PC-3 (cell line): ENCODE results near the gene E2F1. TPM values are rescaled to one million over a fixed set of nuclear protein-coding genes. Genes with fewer than 3 reads are reported as not detected.

Experiments used
- ATAC-seq: fragments of 200-7000 bp; cut with Tn5 transposase; 2 replicates; pipeline ENCODE4 v1.9.1; 2020; ENCODE audit warnings: mild to moderate bottlenecking, moderate library complexity
- BruUV-seq: library from RNA; stranded (reverse); fragments of 400-500 nt; replicated peaks from 2 replicates; lab custom pipeline; 2021; lab: Mats Ljungman, UMichigan
- CTCF ChIA-PET: fragments of 300-600 bp; sonication (Branson Sonifier 250); formaldehyde crosslinking; loops from one replicate; lab custom pipeline; 2022; ENCODE audit warnings: antibody characterized with exemption; lab: Charles Lee
- POLR2A ChIA-PET: fragments of 300-600 bp; sonication (Branson Sonifier 250); formaldehyde crosslinking; loops from one replicate; lab custom pipeline; 2022; ENCODE audit warnings: antibody characterized with exemption; ENCODE audit not compliant: unreplicated experiment; lab: Charles Lee
- DNase-seq: peaks from one replicate; pipeline ENCODE4 v3.0.0-alpha.2; 2015
- H2AFZ ChIP-seq: fragments of 300-600 bp; sonication (generic); 2 replicates; pipeline ENCODE4 v1.6.0; 2016; ENCODE audit warnings: antibody characterized with exemption, low read length
- H3F3A ChIP-seq: fragments of 300-600 bp; sonication (generic); one replicate; pipeline ENCODE4 v1.6.0; 2017; ENCODE audit warnings: antibody characterized with exemption, low read length, control low read depth, mild to moderate bottlenecking; ENCODE audit not compliant: unreplicated experiment
- H3K27ac ChIP-seq: fragments of 300-600 bp; sonication (generic); 2 replicates; pipeline ENCODE4 v1.5.1; 2016; ENCODE audit warnings: mild to moderate bottlenecking, low read length
- H3K27me3 ChIP-seq: fragments of 300-600 bp; sonication (generic); 2 replicates; pipeline ENCODE4 v1.6.1; 2016; ENCODE audit warnings: low read length, mixed read lengths
- H3K36me3 ChIP-seq: fragments of 300-600 bp; sonication (generic); 2 replicates; pipeline ENCODE4 v1.6.1; 2016; ENCODE audit warnings: low read depth, mixed run types, low read length, mixed read lengths
- H3K4me1 ChIP-seq: fragments of 300-600 bp; sonication (generic); 2 replicates; pipeline ENCODE4 v1.5.1; 2016; ENCODE audit warnings: low read length; ENCODE audit not compliant: insufficient read depth
- H3K4me2 ChIP-seq: fragments of 300-600 bp; sonication (generic); 2 replicates; pipeline ENCODE4 v1.6.0; 2016; ENCODE audit warnings: low read length
- H3K4me3 ChIP-seq: fragments of 300-600 bp; sonication (generic); 2 replicates; pipeline ENCODE4 v1.5.1; 2016; ENCODE audit warnings: mild to moderate bottlenecking, low read length, mixed read lengths
- H3K79me2 ChIP-seq: fragments of 300-600 bp; sonication (generic); 2 replicates; pipeline ENCODE4 v1.6.1; 2017; ENCODE audit warnings: low read length, mixed read lengths
- H3K9ac ChIP-seq: fragments of 300-600 bp; sonication (generic); 2 replicates; pipeline ENCODE4 v1.6.0; 2016; ENCODE audit warnings: mild to moderate bottlenecking, low read length
- H3K9me2 ChIP-seq: fragments of 300-600 bp; sonication (generic); replicated peaks from 2 replicates; pipeline ENCODE4 v1.6.1; 2016; ENCODE audit warnings: mixed run types, low read length, mixed read lengths
- H3K9me3 ChIP-seq: fragments of 300-600 bp; sonication (generic); 2 replicates; pipeline ENCODE4 v1.6.1; 2016; ENCODE audit warnings: low read length, mixed read lengths
- H4K20me1 ChIP-seq: fragments of 300-600 bp; sonication (generic); 2 replicates; pipeline ENCODE4 v1.6.1; 2016; ENCODE audit warnings: low read length, mixed read lengths
- CTCF ChIP-seq: fragments of 300-600 bp; sonication (generic); conservative IDR thresholded peaks from 2 replicates; pipeline ENCODE4 v1.5.1; 2017; ENCODE audit warnings: antibody characterized with exemption, low read depth, mild to moderate bottlenecking, low read length
- EZH2 ChIP-seq: fragments of 300-600 bp; sonication (generic); IDR thresholded peaks from one replicate; pipeline ENCODE4 v1.6.1; 2017; ENCODE audit warnings: antibody characterized with exemption, mild to moderate bottlenecking, low read length; ENCODE audit not compliant: unreplicated experiment
- EZH2phosphoT487 ChIP-seq: fragments of 300-600 bp; sonication (generic); IDR thresholded peaks from 2 replicates; pipeline ENCODE4 v1.6.1; 2018; ENCODE audit warnings: mild to moderate bottlenecking, antibody characterized with exemption, low read length, borderline replicate concordance
- intact Hi-C: fragments of 100-400 bp; cut with micrococcal nuclease; formaldehyde crosslinking; loops from 2 replicates; pipeline ENCODE4 v1.9.0; 2023
- total RNA-seq: library from RNA; depleted of rRNA; stranded (reverse); fragments of >200 nt; gene quantifications from 2 replicates; pipeline ENCODE4 v1.2.3, GENCODE V29; 2014

E2F1 gene
- total RNA-seq, 1 experiment from 2014 or later, result 63.7 TPM

- intact Hi-C loops, result loop anchor here (5.0 kb wide), 1 partner anchor 61 kb away; the partner anchor contains the start of gene ZNF341
- CTCF ChIA-PET, result interaction anchor here (0.6 kb wide), 1 partner anchor 697 kb away, joined by 3 read pairs; no protein-coding TSS in a partner anchor
- H2AFZ ChIP-seq, result no peak overlapping the region
Measured at GRCh38 chr20:33670715-33671499, 15.3 kb downstream of the E2F1 start.

GRCh38 chr20:33669873-33670640 is 16.1 kb downstream of the E2F1 start:
- Histone ChIP-seq H3K4me1 (peaks cover 29% of the 10 kb centered on the region), H3K27me3 (no peaks in the 10 kb centered on the region), H3K9ac (no peak overlapping the region), H3K9me2 (no peaks in the 10 kb centered on the region), H3K4me3 (no peak overlapping the region), H3K9me3 (no peaks in the 10 kb centered on the region), H3K36me3 (peaks cover 14% of the 10 kb centered on the region; the same call in 1 of the 2 replicates), H3K27ac (no peak overlapping the region), H3K4me2 (no peak overlapping the region), H3F3A (peaks cover under 1% of the 10 kb centered on the region), H3K79me2 (peaks cover 31% of the 10 kb centered on the region), H4K20me1 (no peaks in the 10 kb centered on the region), H2AFZ (no peak overlapping the region)
- no peak for TF ChIP-seq EZH2phosphoT487
- TF ChIP-seq EZH2, result no peak
- no peak for TF ChIP-seq CTCF
- DNase-seq (no peak), ATAC-seq (no peak)
- intact Hi-C loops, result loop anchor here (5.0 kb wide), 2 partner anchors 62 to 213 kb away; partner anchors contain the start of gene ZNF341
- ChIA-PET POLR2A (no interaction called here), CTCF (no interaction called here)
- BruUV-seq, result no TSS peak

More at GRCh38 chr20:33670715-33671499, 15.3 kb downstream of the E2F1 start:
- DNase-seq (no peak), ATAC-seq (no peak)
- H3K4me3 ChIP-seq, result no peak overlapping the region
- no peaks in the 10 kb centered on the region for H3K9me2 ChIP-seq
- H3F3A ChIP-seq, result peaks cover 5% of the 10 kb centered on the region
- H3K36me3 ChIP-seq, result peaks cover 14% of the 10 kb centered on the region; the same call in 1 of the 2 replicates
- no peak overlapping the region for H3K4me2 ChIP-seq
- H4K20me1 ChIP-seq, result no peaks in the 10 kb centered on the region
- no peak overlapping the region for H3K9ac ChIP-seq
- H3K79me2 ChIP-seq, result peaks cover 31% of the 10 kb centered on the region
- BruUV-seq, result no TSS peak
- TF ChIP-seq CTCF, result no peak
- TF ChIP-seq EZH2phosphoT487, result no peak
- TF ChIP-seq EZH2, result no peak
- no peaks in the 10 kb centered on the region for H3K27me3 ChIP-seq
- H3K4me1 ChIP-seq, result peaks cover 31% of the 10 kb centered on the region
- no peaks in the 10 kb centered on the region for H3K9me3 ChIP-seq
- H3K27ac ChIP-seq, result no peak overlapping the region
- POLR2A ChIA-PET, result no interaction called here
